Fibroblast of lung (primary cell): Measurements from ENCODE around the gene FER.

Experiments
- CTCF ChIP-seq, 2 donors: IDR thresholded peaks in 1 of 2; conservative IDR thresholded peaks in 1 of 2; 1 replicate in 1 of 2; 2 replicates in 1 of 2; pipeline ENCODE4 v1.5.1; 2011 to 2012; ENCODE audit warnings: low read length in 2 of 2, control low read depth in 1 of 2, inconsistent platforms in 1 of 2, low read depth in 1 of 2, mild to moderate bottlenecking in 1 of 2
- EZH2 ChIP-seq: IDR thresholded peaks from 2 replicates; pipeline ENCODE4 v1.5.1; 2012; ENCODE audit warnings: low read length, control low read depth, mild to moderate bottlenecking; ENCODE audit errors: missing control alignments

- no peak for TF ChIP-seq CTCF (conservative IDR thresholded peaks at IDR 0.05 in 1 of 2, IDR thresholded peaks at IDR 0.05 in 1 of 2; ENCODE audit: low read depth in 1 of 2, low read length in 2 of 2)
- no peak for TF ChIP-seq EZH2
Measured at GRCh38 chr5:108735790-108736189, 11.9 kb upstream of the FER start.
